Transverse colon (tissue), 4 donors: ENCODE results near the gene FSIP2. TPM values are rescaled to one million over a fixed set of nuclear protein-coding genes. Genes with fewer than 3 reads are reported as not detected.

ENCODE experiments used
- DNase-seq: peaks from one replicate; pipeline ENCODE4 v3.0.0-alpha.2; 2019
- H3K27ac ChIP-seq, 4 donors: fragments of 200-600 bp; sonication (generic); 2 replicates each; pipeline ENCODE4 v1.5.1; 2016 to 2018; ENCODE audit warnings: inconsistent platforms in 4 of 4
- H3K27me3 ChIP-seq: fragments of 200-600 bp; sonication (generic); 2 replicates; pipeline ENCODE4 v1.5.1; 2017; ENCODE audit warnings: inconsistent platforms
- H3K36me3 ChIP-seq, 4 donors: fragments of 200-600 bp; sonication (generic); 2 replicates each; pipeline ENCODE4 v1.5.1; 2017 to 2019; ENCODE audit warnings: inconsistent platforms in 4 of 4
- H3K4me1 ChIP-seq, 4 donors: fragments of 200-600 bp; sonication (generic); 2 replicates each; pipeline ENCODE4 v1.5.1; 2017 to 2020; ENCODE audit warnings: inconsistent platforms in 4 of 4
- H3K4me3 ChIP-seq, 4 donors: fragments of 200-600 bp; sonication (generic); 1 replicate in 1 of 4; 2 replicates in 3 of 4; pipeline versions ENCODE4 v1.5.1 to v1.6.1; 2017 to 2019; ENCODE audit warnings: inconsistent platforms in 4 of 4
- H3K9me3 ChIP-seq, 2 donors: fragments of 200-600 bp; sonication (generic); 2 replicates each; pipeline ENCODE4 v1.5.1; 2017 to 2019; ENCODE audit warnings: inconsistent platforms in 2 of 2
- CTCF ChIP-seq, 5 experiments: fragments of 200-600 bp in 3 of 5; fragments of 450-650 bp in 2 of 5; sonication (generic) in 3 of 5; IDR thresholded peaks; 1 replicate in 2 of 5; 2 replicates in 3 of 5; pipeline ENCODE4 v1.5.1; 2016 to 2017; ENCODE audit warnings: antibody characterized with exemption in 5 of 5, inconsistent platforms in 3 of 5, mild to moderate bottlenecking in 2 of 5, moderate library complexity in 1 of 5
- EP300 ChIP-seq: sonication (generic); formaldehyde crosslinking; IDR thresholded peaks from one replicate; pipeline ENCODE4 v1.6.1; 2017; ENCODE audit warnings: antibody characterized with exemption, low read depth
- POLR2A ChIP-seq: fragments of 450-650 bp; IDR thresholded peaks from one replicate; pipeline ENCODE4 v1.6.1; 2016; ENCODE audit warnings: antibody characterized with exemption, mild to moderate bottlenecking, moderate library complexity
- POLR2AphosphoS5 ChIP-seq, 3 donors: sonication (generic); formaldehyde crosslinking; IDR thresholded peaks; one replicate each; pipeline ENCODE4 v1.6.1; 2016; ENCODE audit warnings: antibody characterized with exemption in 3 of 3
- WGBS, 2 donors: methylation state at CpG; one replicate each; pipeline ENCODE4 v1.1.5; 2018; ENCODE audit warnings: low coverage in 1 of 2; 5-methylcytosine and 5-hydroxymethylcytosine counted together
- in situ Hi-C, 4 donors: fragments of 200-750 bp; cut with MboI; loops; one replicate each; pipeline versions ENCODE4 v1.15.0 to v1.15.1; 2017; ENCODE audit warnings: low sequenced_read_pairs in 3 of 4, low pct_ligation_motif_present in 1 of 4, low pct_unique_long_range_greater_than_20kb in 1 of 4
- intact Hi-C: fragments of 100-400 bp; cut with DNase I; formaldehyde crosslinking; loops from one replicate; pipeline ENCODE4 v1.15.1; 2023; ENCODE audit warnings: low total_unique reads
- total RNA-seq, 4 donors: library from RNA; depleted of rRNA; stranded (reverse); fragments of >200 nt; gene quantifications; one replicate each; pipeline ENCODE4 v1.1.0, GENCODE V29; 2016

FSIP2 gene
- total RNA-seq, 4 donors from 2014 or later, result 9.2 to 56.4 (median 38.2) TPM

- Histone ChIP-seq H3K36me3 (no peaks in the 10 kb centered on the region), H3K4me3 (no peak overlapping the region), H3K27ac (no peak overlapping the region), H3K27me3 (no peaks in the 10 kb centered on the region), H3K9me3 (peaks cover 1 to 5% of the 10 kb centered on the region in 2 donors), H3K4me1 (no peaks in the 10 kb centered on the region)
- 87 to 100% methylated on average over 2 of the region's 2 CpGs for WGBS, 2 donors
- no peak for TF ChIP-seq EP300
- in situ Hi-C loops, result no loop called here
- intact Hi-C loops, result no loop called here
- DNase-seq, result no peak
Observed at GRCh38 chr2:185823773-185824172, 85.2 kb downstream of the FSIP2 start.

GRCh38 chr2:185825557-185825956 lies 87.0 kb downstream of the FSIP2 start:
- intact Hi-C loops, result no loop called here
- no peaks in the 10 kb centered on the region for H3K36me3 ChIP-seq

GRCh38 chr2:185828326-185828725 lies 89.7 kb downstream of the FSIP2 start:
- 54 to 65% methylated on average over 3 of the region's 3 CpGs for WGBS, 2 donors
- Histone ChIP-seq H3K27me3 (no peaks in the 10 kb centered on the region), H3K4me1 (no peaks in the 10 kb centered on the region), H3K27ac (no peak overlapping the region), H3K36me3 (no peaks in the 10 kb centered on the region), H3K9me3 (no peaks in the 10 kb centered on the region), H3K4me3 (no peak overlapping the region)
- TF ChIP-seq EP300, result no peak
- no peak for TF ChIP-seq CTCF (IDR thresholded peaks at IDR 0.05)
- no peak for TF ChIP-seq POLR2A
- TF ChIP-seq POLR2AphosphoS5 (IDR thresholded peaks at IDR 0.05), result no peak
- in situ Hi-C loops, result no loop called here
- DNase-seq, result no peak
- intact Hi-C loops, result no loop called here

More at GRCh38 chr2:185825557-185825956, 87.0 kb downstream of the FSIP2 start:
- no peak for DNase-seq
- TF ChIP-seq POLR2AphosphoS5 (IDR thresholded peaks at IDR 0.05) (no peak), CTCF (IDR thresholded peaks at IDR 0.05) (no peak), POLR2A (no peak), EP300 (no peak)
- Histone ChIP-seq H3K4me1 (no peaks in the 10 kb centered on the region), H3K27ac (no peak overlapping the region), H3K4me3 (no peak overlapping the region), H3K9me3 (no peaks in the 10 kb centered on the region), H3K27me3 (no peaks in the 10 kb centered on the region)
- in situ Hi-C loops, result no loop called here

- no peak for DNase-seq
- in situ Hi-C loops (no loop called here), intact Hi-C loops (no loop called here)
Observed at GRCh38 chr2:185833864-185834263, 95.3 kb downstream of the FSIP2 start.

More at GRCh38 chr2:185833864-185834263, 95.3 kb downstream of the FSIP2 start:
- Histone ChIP-seq H3K9me3 (peaks cover 9 to 10% of the 10 kb centered on the region in 2 donors), H3K4me1 (no peaks in the 10 kb centered on the region), H3K36me3 (no peaks in the 10 kb centered on the region), H3K27me3 (no peaks in the 10 kb centered on the region), H3K27ac (no peak overlapping the region), H3K4me3 (no peak overlapping the region)
- WGBS, 2 donors, result 73 to 83% methylated on average over 1 of the region's 1 CpG
- TF ChIP-seq POLR2AphosphoS5 (IDR thresholded peaks at IDR 0.05) (no peak), CTCF (IDR thresholded peaks at IDR 0.05) (no peak), EP300 (no peak), POLR2A (no peak)
